Memory B cell (primary cell): ENCODE data around the gene FXYD5.
A peak's percentile ranks its signal among the peaks of the same experiment; 100 is the strongest.
"Not testable (repeated sequence)": the region's sequence is repeated elsewhere in the genome, so short reads cannot be mapped to it uniquely, and the experiment has no call there.

Source experiments
- ATAC-seq: fragments of 150-1000 bp; cut with Tn5 transposase; 2 replicates; pipeline ENCODE4 v1.10.0; 2021; ENCODE audit warnings: low read depth, mild to moderate bottlenecking, moderate library complexity
- DNase-seq, 2 donors: peaks; one replicate each; pipeline ENCODE4 v3.0.0; 2022; ENCODE audit warnings: low spot score in 2 of 2
- H3K27ac Mint-ChIP-seq: one replicate; pipeline ENCODE4 v1.8.0; 2022; ENCODE audit warnings: mild to moderate bottlenecking, moderate library complexity, mixed read lengths
- H3K27me3 Mint-ChIP-seq: one replicate; pipeline ENCODE4 v1.8.0; 2022; ENCODE audit warnings: mixed read lengths
- H3K36me3 Mint-ChIP-seq: one replicate; pipeline ENCODE4 v1.8.0; 2022; ENCODE audit warnings: mild to moderate bottlenecking, mixed read lengths
- H3K4me1 Mint-ChIP-seq: one replicate; pipeline ENCODE4 v1.8.0; 2022; ENCODE audit warnings: mixed read lengths
- H3K4me3 Mint-ChIP-seq: one replicate; pipeline ENCODE4 v1.8.0; 2022; ENCODE audit warnings: mild to moderate bottlenecking, moderate library complexity, mixed read lengths
- H3K9me3 Mint-ChIP-seq: one replicate; pipeline ENCODE4 v1.8.0; 2022; ENCODE audit warnings: mixed read lengths

Gene FXYD5

DNA sequence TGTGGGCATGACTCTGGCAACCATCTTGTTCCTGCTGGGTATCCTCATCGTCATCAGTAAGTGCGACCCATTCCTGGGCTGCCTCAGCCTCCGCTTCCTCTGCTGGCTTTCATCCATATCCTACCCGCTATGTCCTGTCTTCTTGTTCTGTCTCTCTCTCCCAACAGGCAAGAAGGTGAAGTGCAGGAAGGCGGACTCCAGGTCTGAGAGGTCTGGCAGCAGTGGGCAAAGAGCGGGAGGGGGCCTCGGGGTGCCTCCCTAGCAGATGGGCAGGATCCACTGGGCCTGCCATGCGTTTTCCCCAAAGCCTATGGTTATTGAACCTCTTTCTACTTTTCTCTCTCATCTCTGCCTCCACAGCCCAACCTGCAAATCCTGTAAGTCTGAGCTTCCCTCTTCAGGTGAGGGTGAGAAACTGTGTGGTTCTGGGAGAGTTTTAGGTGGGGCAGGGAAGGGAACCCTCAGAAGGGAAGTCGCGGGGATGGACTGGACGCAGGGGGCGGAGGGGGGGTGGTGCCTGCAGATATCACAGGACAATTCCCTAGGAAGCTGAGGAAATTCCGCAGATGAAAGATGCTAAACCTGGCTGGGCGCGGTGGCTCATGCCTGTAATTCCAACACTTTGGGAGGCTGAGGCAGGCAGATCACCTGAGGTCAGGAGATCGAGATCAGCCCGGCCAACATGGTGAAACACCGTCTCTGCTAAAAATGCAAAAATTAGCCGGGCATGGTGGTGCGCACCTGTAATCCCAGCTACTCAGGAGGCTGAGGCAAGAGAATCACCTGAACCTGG, 3.1 kb upstream of the FXYD5 start:
- Mint-ChIP-seq H3K4me3 (no peak overlapping the region), H3K4me1 (peaks cover 30% of the 10 kb centered on the region), H3K27ac (no peak overlapping the region), H3K9me3 (no peaks in the 10 kb centered on the region), H3K27me3 (peaks cover 2% of the 10 kb centered on the region), H3K36me3 (peaks cover 8% of the 10 kb centered on the region)
- DNase-seq (no peak), ATAC-seq (no peak)

DNA sequence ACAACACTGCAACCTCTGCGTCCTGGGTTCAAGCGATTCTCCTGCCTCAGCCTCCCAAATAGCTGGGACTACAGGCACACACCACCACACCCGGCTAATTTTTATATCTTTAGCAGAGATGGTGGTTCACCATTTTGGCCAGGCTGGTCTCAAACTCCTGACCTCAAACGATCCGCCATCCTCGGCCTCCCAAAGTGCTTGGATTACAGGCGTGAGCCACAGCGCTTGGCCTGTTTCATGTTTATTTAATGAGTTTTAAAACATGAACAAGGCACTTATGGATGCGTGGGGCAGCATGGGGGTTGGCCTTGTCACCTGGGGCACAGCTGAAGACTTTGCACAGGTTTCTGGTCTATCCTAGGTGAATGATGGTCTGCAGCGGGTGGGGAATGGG, 1.4 kb upstream of the FXYD5 start:
- ATAC-seq, H3K27me3 Mint-ChIP-seq, DNase-seq, H3K27ac Mint-ChIP-seq, H3K9me3 Mint-ChIP-seq: not testable (repeated sequence)
- Mint-ChIP-seq H3K4me1 (peaks cover 32% of the 10 kb centered on the region), H3K36me3 (peaks cover 12% of the 10 kb centered on the region), H3K4me3 (peak overlapping the region; percentile 99)

DNA sequence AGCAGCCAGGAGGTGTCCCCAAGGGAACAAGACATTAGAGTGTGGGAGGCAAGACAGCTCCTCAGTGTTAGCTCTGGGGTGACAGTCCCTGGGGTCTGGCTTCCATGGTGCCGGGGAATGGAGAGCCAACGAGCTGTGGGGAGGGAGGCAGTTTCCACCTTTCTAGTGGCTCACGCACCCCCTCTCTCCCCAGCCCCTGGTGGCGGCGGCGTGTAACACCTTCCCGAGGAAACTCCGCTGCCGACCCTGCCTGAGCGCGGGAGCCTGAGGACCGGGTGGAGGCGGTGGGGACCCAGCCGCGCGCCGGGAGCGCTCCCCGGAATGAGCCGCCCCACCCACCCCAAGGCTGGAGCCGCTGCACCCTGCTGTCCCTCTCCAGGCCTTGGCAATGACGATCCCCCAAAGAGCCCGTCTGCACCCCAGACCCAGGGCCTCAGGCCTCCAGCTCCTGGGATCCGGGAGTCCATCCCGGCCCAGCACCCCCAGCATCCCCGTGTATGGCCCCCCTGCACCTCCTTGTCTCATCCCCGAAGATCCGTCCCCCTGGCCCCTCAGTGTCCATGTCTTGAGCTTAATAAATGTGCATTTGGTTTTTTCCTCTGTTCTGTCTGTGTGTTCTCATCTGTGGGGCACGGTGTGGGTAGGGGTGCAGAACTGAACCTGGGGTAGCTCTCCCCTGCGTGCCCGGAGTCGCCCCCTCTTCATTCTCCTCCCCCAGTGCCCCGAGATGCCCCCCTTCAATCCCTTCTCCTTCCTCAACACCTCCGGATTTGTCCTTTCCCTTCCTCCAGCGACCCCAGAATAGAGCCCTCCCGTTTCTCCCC, 622 bp upstream of the FXYD5 start:
- ATAC-seq (peak; percentile 79), DNase-seq (peak; percentile 68 to 73)
- peaks cover 34% of the 10 kb centered on the region for H3K4me1 Mint-ChIP-seq
- H3K36me3 Mint-ChIP-seq, result peaks cover 18% of the 10 kb centered on the region
- peak overlapping the region; percentile 95 for H3K27ac Mint-ChIP-seq
- peaks cover 2% of the 10 kb centered on the region for H3K27me3 Mint-ChIP-seq
- peak overlapping the region; percentile 99 for H3K4me3 Mint-ChIP-seq
- H3K9me3 Mint-ChIP-seq, result no peaks in the 10 kb centered on the region

- ATAC-seq (peak; percentile 5), DNase-seq (no peak)
- Mint-ChIP-seq H3K27me3 (peaks cover 2% of the 10 kb centered on the region), H3K36me3 (peaks cover 24% of the 10 kb centered on the region), H3K4me1 (peaks cover 39% of the 10 kb centered on the region), H3K9me3 (no peaks in the 10 kb centered on the region), H3K27ac (peak overlapping the region; percentile 95), H3K4me3 (peak overlapping the region; percentile 99)
Measured at GRCh38 chr19:35155441-35155840, 906 bp downstream of the FXYD5 start.

- ATAC-seq, result no peak
- Mint-ChIP-seq H3K36me3 (peaks cover 27% of the 10 kb centered on the region), H3K9me3 (no peaks in the 10 kb centered on the region), H3K4me3 (peak overlapping the region; percentile 99), H3K27ac (peak overlapping the region; percentile 95), H3K4me1 (peaks cover 42% of the 10 kb centered on the region), H3K27me3 (peaks cover 2% of the 10 kb centered on the region)
- DNase-seq, result no peak
Measured at GRCh38 chr19:35155981-35156672, 1.6 kb downstream of the FXYD5 start.

DNA sequence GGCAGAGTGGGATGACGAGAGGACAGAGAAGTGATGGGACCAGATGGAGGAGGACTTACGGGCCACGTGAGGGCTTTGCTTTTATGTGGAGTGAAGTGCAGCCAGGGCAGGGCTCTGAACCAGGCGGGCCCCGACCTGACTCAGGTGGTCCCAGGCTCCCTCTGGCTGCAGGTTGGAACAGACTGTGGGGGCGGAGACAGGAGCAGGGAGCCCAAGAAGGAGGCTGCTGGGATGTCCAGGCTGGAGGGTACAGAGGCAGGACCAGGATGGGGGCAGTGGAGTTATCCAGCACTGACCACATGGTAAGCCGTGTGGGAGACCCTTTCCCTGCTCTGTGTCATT, 2.1 kb downstream of the FXYD5 start:
- Mint-ChIP-seq H3K36me3 (peaks cover 32% of the 10 kb centered on the region), H3K4me1 (peaks cover 44% of the 10 kb centered on the region), H3K4me3 (peak overlapping the region; percentile 99), H3K27ac (peak overlapping the region; percentile 95), H3K27me3 (peaks cover 2% of the 10 kb centered on the region), H3K9me3 (no peaks in the 10 kb centered on the region)
- DNase-seq (no peak), ATAC-seq (no peak)

DNA sequence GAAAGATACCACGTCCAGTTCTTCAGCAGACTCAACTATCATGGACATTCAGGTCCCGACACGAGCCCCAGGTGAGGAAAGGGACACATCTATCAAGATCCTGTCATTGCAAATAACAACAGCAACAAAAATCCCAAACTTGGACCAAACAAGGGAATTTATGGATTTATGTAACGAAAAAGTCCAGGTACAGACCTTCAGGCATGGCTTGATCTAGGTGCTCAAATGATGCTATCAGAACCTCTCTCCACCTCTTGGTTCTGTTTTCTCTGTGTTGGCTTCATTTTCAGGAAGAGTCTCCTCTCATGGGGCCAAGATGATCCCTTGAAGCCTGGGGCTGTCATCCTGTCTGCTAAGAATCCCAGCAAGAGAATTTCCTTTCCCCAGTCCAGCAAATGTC, 2.9 kb downstream of the FXYD5 start:
- DNase-seq (no peak), ATAC-seq (no peak)
- peaks cover 43% of the 10 kb centered on the region for H3K4me1 Mint-ChIP-seq
- H3K9me3 Mint-ChIP-seq, result peaks cover 3% of the 10 kb centered on the region
- no peak overlapping the region for H3K27ac Mint-ChIP-seq
- no peak overlapping the region for H3K4me3 Mint-ChIP-seq
- H3K27me3 Mint-ChIP-seq, result peaks cover under 1% of the 10 kb centered on the region
- peaks cover 40% of the 10 kb centered on the region for H3K36me3 Mint-ChIP-seq

- peaks cover 55% of the 10 kb centered on the region for H3K36me3 Mint-ChIP-seq
- H3K4me3 Mint-ChIP-seq, result no peak overlapping the region
- H3K4me1 Mint-ChIP-seq, result peaks cover 34% of the 10 kb centered on the region
- H3K9me3 Mint-ChIP-seq, result peaks cover 3% of the 10 kb centered on the region
- no peak overlapping the region for H3K27ac Mint-ChIP-seq
- no peak for DNase-seq
- H3K27me3 Mint-ChIP-seq, result no peaks in the 10 kb centered on the region
- no peak for ATAC-seq
Measured at GRCh38 chr19:35159606-35160005, 5.1 kb downstream of the FXYD5 start.

- Mint-ChIP-seq H3K4me3 (no peak overlapping the region), H3K4me1 (peaks cover 30% of the 10 kb centered on the region), H3K36me3 (peaks cover 60% of the 10 kb centered on the region), H3K9me3 (peaks cover 3% of the 10 kb centered on the region), H3K27me3 (no peaks in the 10 kb centered on the region), H3K27ac (peak overlapping the region; percentile 47)
- DNase-seq (no peak), ATAC-seq (no peak)
Measured at GRCh38 chr19:35160629-35161433, 6.3 kb downstream of the FXYD5 start.

DNA sequence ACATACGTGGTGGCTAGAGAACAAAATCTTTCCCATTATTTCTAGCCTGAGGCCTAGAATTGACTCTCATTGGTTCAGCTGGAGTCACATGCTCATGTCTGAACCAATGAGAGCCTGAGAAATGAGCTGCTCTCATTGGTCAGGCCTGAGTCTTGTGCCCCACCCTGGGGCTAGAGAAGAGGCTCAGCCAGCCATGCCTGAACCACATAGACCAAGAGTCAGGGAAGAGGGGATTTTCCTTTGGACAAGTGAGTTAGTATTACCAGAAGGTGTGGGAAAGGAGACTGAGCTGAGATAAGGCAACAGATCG, 6.9 kb downstream of the FXYD5 start:
- H3K4me1 Mint-ChIP-seq, result peaks cover 25% of the 10 kb centered on the region
- peaks cover 63% of the 10 kb centered on the region for H3K36me3 Mint-ChIP-seq
- H3K4me3 Mint-ChIP-seq, result no peak overlapping the region
- H3K9me3 Mint-ChIP-seq, result peaks cover 3% of the 10 kb centered on the region
- no peaks in the 10 kb centered on the region for H3K27me3 Mint-ChIP-seq
- DNase-seq, result no peak
- ATAC-seq, result no peak
- peak overlapping the region; percentile 47 for H3K27ac Mint-ChIP-seq

DNA sequence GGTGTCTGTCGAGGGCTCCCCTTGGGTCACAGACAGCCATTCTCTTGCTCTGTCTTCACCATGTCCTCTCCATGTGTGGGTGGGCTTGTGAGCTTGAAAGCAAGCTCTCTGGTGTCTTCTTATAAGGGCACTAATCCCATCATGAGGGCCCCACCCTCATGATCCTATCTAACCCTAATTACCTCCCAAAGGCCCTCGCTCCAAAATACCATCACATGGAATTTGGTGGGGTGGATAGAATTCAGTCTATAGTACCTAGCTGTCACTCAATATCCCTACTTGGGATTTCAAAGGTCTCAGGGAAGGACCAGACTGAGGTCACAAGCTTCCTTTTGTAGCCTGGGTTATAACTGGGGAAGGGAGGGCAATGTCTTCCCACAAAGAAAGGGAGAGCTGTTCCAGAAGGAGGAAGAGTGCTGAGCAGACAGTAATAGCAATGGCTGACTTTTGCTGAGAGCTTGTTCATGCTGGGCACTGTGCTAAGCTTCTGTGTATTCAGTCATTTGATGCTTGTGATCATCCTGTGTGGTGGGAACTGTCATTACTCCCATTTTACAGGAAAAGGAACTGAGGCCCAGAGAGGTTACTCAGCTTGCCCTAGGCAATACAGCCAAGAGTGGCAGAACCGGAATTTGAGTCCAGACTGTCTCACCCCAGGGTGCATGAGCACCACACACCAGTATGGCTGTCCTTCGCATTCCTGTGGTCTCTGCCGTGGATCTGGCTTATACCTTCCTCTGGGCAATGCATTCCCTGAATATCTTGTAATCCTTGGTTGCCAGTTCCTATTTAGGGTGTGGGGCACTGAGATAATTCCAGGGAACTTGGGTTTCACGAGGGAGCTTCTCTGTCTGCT, 8.2 kb downstream of the FXYD5 start:
- Mint-ChIP-seq H3K9me3 (peaks cover 3% of the 10 kb centered on the region), H3K4me3 (no peak overlapping the region), H3K27ac (peak overlapping the region; percentile 53), H3K4me1 (peaks cover 35% of the 10 kb centered on the region), H3K36me3 (peaks cover 64% of the 10 kb centered on the region), H3K27me3 (no peaks in the 10 kb centered on the region)
- no peak for ATAC-seq
- DNase-seq, result no peak

- peaks cover 3% of the 10 kb centered on the region for H3K9me3 Mint-ChIP-seq
- ATAC-seq (no peak), DNase-seq (no peak)
- H3K27me3 Mint-ChIP-seq, result no peaks in the 10 kb centered on the region
- H3K27ac Mint-ChIP-seq, result peak overlapping the region; percentile 65
- peaks cover 36% of the 10 kb centered on the region for H3K4me1 Mint-ChIP-seq
- peaks cover 61% of the 10 kb centered on the region for H3K36me3 Mint-ChIP-seq
- H3K4me3 Mint-ChIP-seq, result no peak overlapping the region
Measured at GRCh38 chr19:35164418-35164817, 9.9 kb downstream of the FXYD5 start.
